GM12878 (cell line): ENCODE data around the gene MYOCOS. TPM values are rescaled to one million over a fixed set of nuclear protein-coding genes. Genes with fewer than 3 reads are reported as not detected.

Experiments
- ATAC-seq: fragments of 200-7000 bp; cut with Tn5 transposase; 3 replicates; pipeline ENCODE4 v1.9.1; 2020; ENCODE audit warnings: mild to moderate bottlenecking, moderate library complexity
- BruUV-seq: library from RNA; stranded (reverse); fragments of 400-500 nt; replicated peaks from 2 replicates; lab custom pipeline; 2021; lab: Mats Ljungman, UMichigan
- CTCF ChIA-PET: fragments of 300-600 bp; sonication (Branson Sonifier 250); formaldehyde crosslinking; extraction: SDS; loops from one replicate; lab custom pipeline; 2021; ENCODE audit warnings: inconsistent platforms; lab: Yijun Ruan, JAX
- POLR2A ChIA-PET: fragments of 350-600 bp; formaldehyde crosslinking; extraction: SDS; loops from one replicate; lab custom pipeline; 2021; ENCODE audit warnings: inconsistent platforms; lab: Charles Lee
- RAD21 ChIA-PET: fragments of 300-600 bp; sonication (Branson Sonifier 250); formaldehyde crosslinking; loops from one replicate; lab custom pipeline; 2023; ENCODE audit warnings: antibody characterized with exemption; ENCODE audit not compliant: unreplicated experiment; lab: Charles Lee
- SMC1A ChIA-PET: fragments of 300-600 bp; sonication (Branson Sonifier 250); formaldehyde crosslinking; loops from one replicate; lab custom pipeline; 2023; ENCODE audit not compliant: unreplicated experiment, uncharacterized antibody; lab: Charles Lee
- DNase-seq: peaks from one replicate; pipeline ENCODE4 v3.0.0-alpha.2; 2011; ENCODE audit warnings: low read depth, low spot score
- FAIRE-seq: peaks from 3 replicates; lab custom pipeline; 2011; peaks lifted over from hg19 to GRCh38; lab: Jason Lieb, UNC
- H2AFZ ChIP-seq: 2 replicates; pipeline ENCODE4 v1.6.0; 2011; ENCODE audit warnings: low read depth, low read length, control low read depth; ENCODE audit not compliant: control insufficient read depth
- H3K27ac ChIP-seq: 2 replicates; pipeline ENCODE4 v1.5.1; 2011; ENCODE audit warnings: control low read depth; ENCODE audit not compliant: control insufficient read depth, insufficient read depth
- H3K27me3 ChIP-seq, 2 experiments: replicated peaks in 1 of 2; 2 replicates each; pipeline versions ENCODE4 v1.6.0 to v1.6.1; 2011; ENCODE audit warnings: low read length in 1 of 2; ENCODE audit not compliant: control insufficient read depth in 2 of 2, insufficient read depth in 2 of 2
- H3K36me3 ChIP-seq, 2 experiments: 2 replicates each; pipeline ENCODE4 v1.5.1; 2011; ENCODE audit warnings: low read length in 1 of 2; ENCODE audit not compliant: control insufficient read depth in 2 of 2, insufficient read depth in 2 of 2
- H3K4me1 ChIP-seq: 2 replicates; pipeline ENCODE4 v1.6.1; 2011; ENCODE audit warnings: mild to moderate bottlenecking, low read length, moderate library complexity, mixed read lengths; ENCODE audit not compliant: control insufficient read depth, insufficient read depth
- H3K4me2 ChIP-seq: 2 replicates; pipeline ENCODE4 v1.6.0; 2011; ENCODE audit warnings: control low read depth; ENCODE audit not compliant: control insufficient read depth, insufficient read depth
- H3K4me3 ChIP-seq: fragments of 200-600 bp; sonication (generic); 2 replicates; pipeline ENCODE4 v1.5.1; 2016
- H3K79me2 ChIP-seq: 2 replicates; pipeline ENCODE4 v1.6.0; 2011; ENCODE audit warnings: low read length; ENCODE audit not compliant: control insufficient read depth, insufficient read depth
- H3K9ac ChIP-seq: 2 replicates; pipeline ENCODE4 v1.8.0; 2011; ENCODE audit warnings: low read length, control low read depth, mixed read lengths; ENCODE audit not compliant: control insufficient read depth, insufficient read depth
- H3K9me3 ChIP-seq: replicated peaks from 3 replicates; pipeline ENCODE4 v1.5.1; 2011; ENCODE audit warnings: mild to moderate bottlenecking, low read length; ENCODE audit not compliant: control insufficient read depth, insufficient read depth
- H4K20me1 ChIP-seq: 2 replicates; pipeline ENCODE4 v1.6.0; 2011; ENCODE audit not compliant: control insufficient read depth, insufficient read depth
- BMI1 ChIP-seq: fragments of 450-650 bp; IDR thresholded peaks from 2 replicates; pipeline ENCODE4 v1.6.1; 2016; ENCODE audit warnings: mild to moderate bottlenecking, moderate library complexity, borderline replicate concordance
- CREB1 ChIP-seq: IDR thresholded peaks from 2 replicates; pipeline ENCODE4 v1.6.1; 2012; ENCODE audit warnings: low read depth, mild to moderate bottlenecking, inconsistent platforms
- HDAC2 ChIP-seq: fragments of 200-600 bp; sonication (generic); IDR thresholded peaks from 2 replicates; pipeline ENCODE4 v1.6.1; 2017
- MEF2B ChIP-seq: fragments of 450-650 bp; IDR thresholded peaks from 2 replicates; pipeline ENCODE4 v1.6.1; 2018; ENCODE audit warnings: mild to moderate bottlenecking, moderate library complexity; ENCODE audit not compliant: partially characterized antibody, poor library complexity, severe bottlenecking
- NFYB ChIP-seq: IDR thresholded peaks from 2 replicates; pipeline ENCODE4 v1.6.1; 2011; ENCODE audit warnings: low read depth, mild to moderate bottlenecking, low read length, improper control_type of control experiment, moderate library complexity; ENCODE audit not compliant: insufficient read depth
- PRDM15 ChIP-seq: fragments of 450-650 bp; formaldehyde crosslinking; IDR thresholded peaks from 2 replicates; pipeline ENCODE4 v1.4.0; 2020; ENCODE audit warnings: mild to moderate bottlenecking, moderate library complexity
- RCOR1 ChIP-seq: conservative IDR thresholded peaks from 2 replicates; pipeline ENCODE4 v1.6.1; 2012; ENCODE audit warnings: low read depth, low read length, improper control_type of control experiment
- RFX5 ChIP-seq: IDR thresholded peaks from 2 replicates; pipeline ENCODE4 v1.6.1; 2011; ENCODE audit warnings: low read depth, low read length, improper control_type of control experiment
- SIX5 ChIP-seq: IDR thresholded peaks from 2 replicates; pipeline ENCODE4 v1.6.1; 2011; ENCODE audit warnings: mild to moderate bottlenecking, low read depth, low read length, moderate library complexity; ENCODE audit not compliant: severe bottlenecking
- SREBF1 ChIP-seq: IDR thresholded peaks from 2 replicates; pipeline ENCODE4 v1.6.1; 2012; ENCODE audit warnings: mild to moderate bottlenecking, low read length
- WRNIP1 ChIP-seq: IDR thresholded peaks from 2 replicates; pipeline ENCODE4 v1.6.1; 2011; ENCODE audit warnings: low read depth, low read length, improper control_type of control experiment, borderline replicate concordance
- ZZZ3 ChIP-seq: IDR thresholded peaks from 2 replicates; pipeline ENCODE4 v1.6.1; 2011; ENCODE audit warnings: low read depth; ENCODE audit not compliant: control insufficient read depth, insufficient read length
- WGBS: methylation state at CpG from one replicate; pipeline ENCODE4 v1.1.6; 2016; ENCODE audit warnings: low lambda C conversion rate; ENCODE audit not compliant: insufficient replicate concordance, insufficient coverage; ENCODE audit errors: missing lambda C conversion rate; 5-methylcytosine and 5-hydroxymethylcytosine counted together
- in situ Hi-C: fragments of 300-500 bp; cut with MboI; formaldehyde crosslinking; loops from 9 replicates; pipeline ENCODE4 v1.14.3; 2018; ENCODE audit warnings: mixed read lengths
- intact Hi-C: fragments of 100-400 bp; cut with micrococcal nuclease; formaldehyde crosslinking; loops from one replicate; pipeline ENCODE4 v1.14.2; 2022; ENCODE audit not compliant: unreplicated experiment
- polyA plus RNA-seq, 11 experiments: library from polyadenylated mRNA; depleted of rRNA in 4 of 11; unstranded in 6 of 11; stranded (reverse) in 5 of 11; fragments of >200 nt; fragmentation: Nextera tagmentation in 4 of 11; fragmentation: Illumina TruSeq in 1 of 11; extraction: Ambion mirVana in 4 of 11; extraction: Trizol in 1 of 11; gene quantifications; 1 replicate in 1 of 11; 2 replicates in 10 of 11; pipeline versions ENCODE4 v1.2.1 to v1.2.3, GENCODE V29; 2011 to 2016; ENCODE audit warnings: inconsistent platforms in 2 of 11, missing spikeins in 2 of 11, low read depth in 1 of 11
- total RNA-seq, 4 experiments: library from RNA; depleted of rRNA in 3 of 4; stranded (reverse); fragments of >200 nt in 3 of 4; fragmentation: Illumina TruSeq in 1 of 4; extraction: Trizol in 1 of 4; gene quantifications; 2 replicates each; pipeline versions ENCODE4 v1.2.1 to v1.2.3, GENCODE V29; 2013 to 2021
- TF ChIP-seq, protein P1 (sequence below): IDR thresholded peaks from 2 replicates; pipeline ENCODE4 v1.6.1; 2011; ENCODE audit warnings: low read depth, mild to moderate bottlenecking, low read length, moderate library complexity, borderline replicate concordance; ENCODE audit errors: extremely low read depth
- TF ChIP-seq, protein P2 (sequence below): fragments of 450-650 bp; IDR thresholded peaks from 2 replicates; pipeline ENCODE4 v1.6.1; 2016; ENCODE audit warnings: mild to moderate bottlenecking, moderate library complexity, borderline replicate concordance

The MYOCOS gene
- total and polyA plus RNA-seq, 10 of the 15 experiments (the other 5 are each of a cell fraction or from before 2014, with no cell fraction given), result 0.12 to 0.24 (median 0.16) TPM; not detected in 4

- TF ChIP-seq RCOR1, result no peak
- no peak for TF ChIP-seq PRDM15
- TF ChIP-seq RFX5, result no peak
- TF ChIP-seq SREBF1, result no peak
- TF ChIP-seq, protein P1, sequence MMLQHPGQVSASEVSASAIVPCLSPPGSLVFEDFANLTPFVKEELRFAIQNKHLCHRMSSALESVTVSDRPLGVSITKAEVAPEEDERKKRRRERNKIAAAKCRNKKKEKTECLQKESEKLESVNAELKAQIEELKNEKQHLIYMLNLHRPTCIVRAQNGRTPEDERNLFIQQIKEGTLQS, result no peak
- TF ChIP-seq NFYB, result no peak
- no peak for TF ChIP-seq HDAC2
- TF ChIP-seq MEF2B, result no peak
- TF ChIP-seq SIX5, result no peak
- no peak for TF ChIP-seq BMI1
- no peak for TF ChIP-seq ZZZ3
- TF ChIP-seq CREB1, result no peak
- TF ChIP-seq WRNIP1, result no peak
- TF ChIP-seq, protein P2, sequence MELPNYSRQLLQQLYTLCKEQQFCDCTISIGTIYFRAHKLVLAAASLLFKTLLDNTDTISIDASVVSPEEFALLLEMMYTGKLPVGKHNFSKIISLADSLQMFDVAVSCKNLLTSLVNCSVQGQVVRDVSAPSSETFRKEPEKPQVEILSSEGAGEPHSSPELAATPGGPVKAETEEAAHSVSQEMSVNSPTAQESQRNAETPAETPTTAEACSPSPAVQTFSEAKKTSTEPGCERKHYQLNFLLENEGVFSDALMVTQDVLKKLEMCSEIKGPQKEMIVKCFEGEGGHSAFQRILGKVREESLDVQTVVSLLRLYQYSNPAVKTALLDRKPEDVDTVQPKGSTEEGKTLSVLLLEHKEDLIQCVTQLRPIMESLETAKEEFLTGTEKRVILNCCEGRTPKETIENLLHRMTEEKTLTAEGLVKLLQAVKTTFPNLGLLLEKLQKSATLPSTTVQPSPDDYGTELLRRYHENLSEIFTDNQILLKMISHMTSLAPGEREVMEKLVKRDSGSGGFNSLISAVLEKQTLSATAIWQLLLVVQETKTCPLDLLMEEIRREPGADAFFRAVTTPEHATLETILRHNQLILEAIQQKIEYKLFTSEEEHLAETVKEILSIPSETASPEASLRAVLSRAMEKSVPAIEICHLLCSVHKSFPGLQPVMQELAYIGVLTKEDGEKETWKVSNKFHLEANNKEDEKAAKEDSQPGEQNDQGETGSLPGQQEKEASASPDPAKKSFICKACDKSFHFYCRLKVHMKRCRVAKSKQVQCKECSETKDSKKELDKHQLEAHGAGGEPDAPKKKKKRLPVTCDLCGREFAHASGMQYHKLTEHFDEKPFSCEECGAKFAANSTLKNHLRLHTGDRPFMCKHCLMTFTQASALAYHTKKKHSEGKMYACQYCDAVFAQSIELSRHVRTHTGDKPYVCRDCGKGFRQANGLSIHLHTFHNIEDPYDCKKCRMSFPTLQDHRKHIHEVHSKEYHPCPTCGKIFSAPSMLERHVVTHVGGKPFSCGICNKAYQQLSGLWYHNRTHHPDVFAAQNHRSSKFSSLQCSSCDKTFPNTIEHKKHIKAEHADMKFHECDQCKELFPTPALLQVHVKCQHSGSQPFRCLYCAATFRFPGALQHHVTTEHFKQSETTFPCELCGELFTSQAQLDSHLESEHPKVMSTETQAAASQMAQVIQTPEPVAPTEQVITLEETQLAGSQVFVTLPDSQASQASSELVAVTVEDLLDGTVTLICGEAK, result no peak
- H3K4me1 ChIP-seq, result no peaks in the 10 kb centered on the region
- no peak within 1 kb of the TSS for H3K27ac ChIP-seq
- ChIA-PET POLR2A (interaction anchor here (1.3 kb wide), 1 partner anchor 16 kb away, joined by 3 read pairs; no protein-coding TSS in a partner anchor), CTCF (interaction anchor here (0.6 to 7.3 kb wide), 5 partner anchors 7 to 153 kb away, joined by 3 to 68 read pairs (median 3); no protein-coding TSS in a partner anchor), SMC1A (no interaction called here), RAD21 (interaction anchor here (0.6 to 0.9 kb wide), 2 partner anchors 31 to 66 kb away, joined by 3 read pairs; no protein-coding TSS in a partner anchor)
- peaks cover 0 to 3% of the 10 kb centered on the region in 2 experiments; a peak in 1 of 4 replicates for H3K27me3 ChIP-seq
- in situ Hi-C loops, result no loop called here
- WGBS, result 8% methylated on average over 8 of the region's 8 CpGs
- H3K79me2 ChIP-seq, result no peaks in the 10 kb centered on the region
- DNase-seq (no peak), FAIRE-seq (no peak), ATAC-seq (no peak)
- no peak within 1 kb of the TSS for H3K4me2 ChIP-seq
- no peak within 1 kb of the TSS for H3K9ac ChIP-seq
- no peak within 1 kb of the TSS for H2AFZ ChIP-seq
- no peaks in the 10 kb centered on the region for H3K9me3 ChIP-seq
- no TSS peak for BruUV-seq
- intact Hi-C loops, result no loop called here
- H3K36me3 ChIP-seq, result no peaks in the 10 kb centered on the region
- H3K4me3 ChIP-seq, result no peak within 1 kb of the TSS
- H4K20me1 ChIP-seq, result no peaks in the 10 kb centered on the region
Measured at GRCh38 chr1:171652234-171652822, 30.3 kb downstream of the MYOCOS start, which contains the start of gene MYOC. MYOC (minus strand) TSS chr1:171652688; CDS start chr1:171652611, 77 bp downstream.
